T-helper 1 cell treated with Interleukin-12 subunit alpha and Interleukin-12 subunit beta and Interleukin-4 antibody, amounts not matched to agents 30 ng/mL and 1 ng/mL, for 36 hours (primary cell): ENCODE measurements around the gene HDAC4. TPM values are rescaled to one million over a fixed set of nuclear protein-coding genes. Genes with fewer than 3 reads are reported as not detected.

Experiments
- intact Hi-C: fragments of 100-400 bp; cut with micrococcal nuclease; formaldehyde crosslinking; loops from one replicate; pipeline ENCODE4 v1.15.1; 2024
- total RNA-seq: library from RNA; stranded (reverse); gene quantifications from 2 replicates; pipeline ENCODE4 v1.2.3, GENCODE V29; 2022

The HDAC4 gene
- total RNA-seq, 1 donor from 2014 or later: 82.1 TPM

GRCh38 chr2:239230318-239231052 lies 170.3 kb downstream of the HDAC4 start:
- intact Hi-C loops: loop anchor here (1.0 kb wide), 1 partner anchor 29 kb away; no protein-coding TSS in a partner anchor

GRCh38 chr2:239229545-239230279 lies 171.1 kb downstream of the HDAC4 start:
- intact Hi-C loops: no loop called here

- intact Hi-C loops: no loop called here
These were observed 173.0 kb downstream of the HDAC4 start for GRCh38 chr2:239227661-239228371.

GRCh38 chr2:239226677-239227581 lies 173.9 kb downstream of the HDAC4 start:
- intact Hi-C loops: no loop called here

- intact Hi-C loops: no loop called here
These were observed 174.8 kb downstream of the HDAC4 start for GRCh38 chr2:239225871-239226561.

- intact Hi-C loops: no loop called here
These were observed 175.4 kb downstream of the HDAC4 start for GRCh38 chr2:239225371-239225851.

GRCh38 chr2:239224955-239225354 lies 175.9 kb downstream of the HDAC4 start:
- intact Hi-C loops: loop anchor here (5.0 kb wide), 1 partner anchor 172 kb away; no protein-coding TSS in a partner anchor

- intact Hi-C loops: loop anchor here (5.0 kb wide), 1 partner anchor 173 kb away; no protein-coding TSS in a partner anchor
These were observed 176.6 kb downstream of the HDAC4 start for GRCh38 chr2:239224199-239224570.

- intact Hi-C loops: loop anchor here (5.0 kb wide), 1 partner anchor 174 kb away; no protein-coding TSS in a partner anchor
These were observed 177.3 kb downstream of the HDAC4 start for GRCh38 chr2:239223310-239224198.

- intact Hi-C loops: loop anchor here (5.0 kb wide), 1 partner anchor 174 kb away; no protein-coding TSS in a partner anchor
These were observed 178.0 kb downstream of the HDAC4 start for GRCh38 chr2:239222706-239223309.

- intact Hi-C loops: loop anchor here (5.0 kb wide), 1 partner anchor 175 kb away; no protein-coding TSS in a partner anchor
These were observed 178.5 kb downstream of the HDAC4 start for GRCh38 chr2:239222312-239222660.

- intact Hi-C loops: loop anchor here (5.0 kb wide), 1 partner anchor 176 kb away; no protein-coding TSS in a partner anchor
These were observed 179.8 kb downstream of the HDAC4 start for GRCh38 chr2:239220981-239221396.

GRCh38 chr2:239220341-239220740 lies 180.5 kb downstream of the HDAC4 start:
- intact Hi-C loops: loop anchor here (5.0 kb wide), 1 partner anchor 177 kb away; no protein-coding TSS in a partner anchor

- intact Hi-C loops: loop anchor here (1.0 to 2.0 kb wide), 2 partner anchors 43 to 70 kb away; no protein-coding TSS in a partner anchor
These were observed 184.1 kb downstream of the HDAC4 start for GRCh38 chr2:239216614-239217273.

GRCh38 chr2:239215988-239216613 lies 184.7 kb downstream of the HDAC4 start:
- intact Hi-C loops: loop anchor here (1.0 to 2.0 kb wide), 2 partner anchors 43 to 71 kb away; no protein-coding TSS in a partner anchor

GRCh38 chr2:239215136-239215925 lies 185.5 kb downstream of the HDAC4 start:
- intact Hi-C loops: no loop called here
